GM23248 (cell line): Measurements from ENCODE around the gene SERPINA12. TPM values are rescaled to one million over a fixed set of nuclear protein-coding genes. Genes with fewer than 3 reads are reported as not detected.

ENCODE experiments used
- DNase-seq: peaks from one replicate; pipeline ENCODE4 v3.0.0-alpha.2; 2015
- H2AFZ ChIP-seq: fragments of 200-600 bp; sonication (generic); 2 replicates; pipeline ENCODE4 v1.6.1; 2016; ENCODE audit warnings: antibody characterized with exemption
- H3F3A ChIP-seq: fragments of 200-600 bp; sonication (generic); 2 replicates; pipeline ENCODE4 v1.6.1; 2016; ENCODE audit warnings: mild to moderate bottlenecking, antibody characterized with exemption, mixed run types; ENCODE audit not compliant: insufficient read depth
- H3K27ac ChIP-seq: fragments of 200-600 bp; sonication (generic); 2 replicates; pipeline ENCODE4 v1.5.1; 2016; ENCODE audit warnings: mild to moderate bottlenecking
- H3K27me3 ChIP-seq: fragments of 200-600 bp; sonication (generic); replicated peaks from 2 replicates; pipeline ENCODE4 v1.6.1; 2016; ENCODE audit warnings: mild to moderate bottlenecking; ENCODE audit not compliant: insufficient read depth
- H3K36me3 ChIP-seq: fragments of 200-600 bp; sonication (generic); 2 replicates; pipeline ENCODE4 v1.6.1; 2016; ENCODE audit warnings: low read depth, mild to moderate bottlenecking
- H3K4me1 ChIP-seq: fragments of 200-600 bp; sonication (generic); 2 replicates; pipeline ENCODE4 v1.6.1; 2016; ENCODE audit warnings: mild to moderate bottlenecking; ENCODE audit not compliant: insufficient read depth
- H3K4me2 ChIP-seq: fragments of 200-600 bp; sonication (generic); one replicate; pipeline ENCODE4 v1.6.1; 2016; ENCODE audit warnings: mild to moderate bottlenecking; ENCODE audit not compliant: unreplicated experiment
- H3K4me3 ChIP-seq: fragments of 200-600 bp; sonication (generic); 2 replicates; pipeline ENCODE4 v1.5.1; 2016; ENCODE audit warnings: mild to moderate bottlenecking
- H3K79me2 ChIP-seq: fragments of 200-600 bp; sonication (generic); 2 replicates; pipeline ENCODE4 v1.6.1; 2016; ENCODE audit warnings: mild to moderate bottlenecking; ENCODE audit not compliant: insufficient read depth
- H3K9ac ChIP-seq: fragments of 200-600 bp; sonication (generic); 2 replicates; pipeline ENCODE4 v1.6.1; 2016; ENCODE audit warnings: mild to moderate bottlenecking
- H3K9me2 ChIP-seq: fragments of 200-600 bp; sonication (generic); 2 replicates; pipeline ENCODE4 v1.6.1; 2016; ENCODE audit warnings: mixed run types, mild to moderate bottlenecking, moderate library complexity; ENCODE audit not compliant: insufficient read depth
- H3K9me3 ChIP-seq: fragments of 200-600 bp; sonication (generic); one replicate; pipeline ENCODE4 v1.6.1; 2017; ENCODE audit warnings: low read depth
- H4K20me1 ChIP-seq: fragments of 200-600 bp; sonication (generic); 2 replicates; pipeline ENCODE4 v1.6.0; 2016; ENCODE audit not compliant: insufficient read depth
- EZH2 ChIP-seq: fragments of 200-600 bp; sonication (generic); IDR thresholded peaks from 2 replicates; pipeline ENCODE4 v1.6.1; 2018; ENCODE audit warnings: antibody characterized with exemption, mild to moderate bottlenecking; ENCODE audit not compliant: insufficient read depth, poor library complexity, severe bottlenecking
- EZH2phosphoT487 ChIP-seq: fragments of 200-600 bp; sonication (generic); IDR thresholded peaks from 2 replicates; pipeline ENCODE4 v1.6.1; 2018; ENCODE audit warnings: antibody characterized with exemption, moderate library complexity, mild to moderate bottlenecking, low read depth; ENCODE audit not compliant: insufficient read depth
- WGBS, 2 experiments: methylation state at CpG; one replicate each; pipeline ENCODE4 v1.1.6; 2015 to 2017; ENCODE audit warnings: low lambda C conversion rate in 2 of 2, low coverage in 1 of 2; ENCODE audit errors: missing lambda C conversion rate in 2 of 2; 5-methylcytosine and 5-hydroxymethylcytosine counted together
- in situ Hi-C: fragments of 300-500 bp; cut with MboI; formaldehyde crosslinking; loops from 2 replicates; pipeline ENCODE4 v1.15.0; 2020
- polyA plus RNA-seq: library from polyadenylated mRNA; unstranded; fragments of >200 nt; fragmentation: Nextera tagmentation; extraction: Ambion mirVana; gene quantifications from 2 replicates; pipeline ENCODE4 v1.2.1, GENCODE V29; 2016
- total RNA-seq: library from RNA; depleted of rRNA; stranded (reverse); fragments of >200 nt; shearing (Covaris generic); gene quantifications from 2 replicates; pipeline ENCODE4 v1.2.3, GENCODE V29; 2014

The SERPINA12 gene
- total and polyA plus RNA-seq, 2 experiments from 2014 or later = not detected

DNA sequence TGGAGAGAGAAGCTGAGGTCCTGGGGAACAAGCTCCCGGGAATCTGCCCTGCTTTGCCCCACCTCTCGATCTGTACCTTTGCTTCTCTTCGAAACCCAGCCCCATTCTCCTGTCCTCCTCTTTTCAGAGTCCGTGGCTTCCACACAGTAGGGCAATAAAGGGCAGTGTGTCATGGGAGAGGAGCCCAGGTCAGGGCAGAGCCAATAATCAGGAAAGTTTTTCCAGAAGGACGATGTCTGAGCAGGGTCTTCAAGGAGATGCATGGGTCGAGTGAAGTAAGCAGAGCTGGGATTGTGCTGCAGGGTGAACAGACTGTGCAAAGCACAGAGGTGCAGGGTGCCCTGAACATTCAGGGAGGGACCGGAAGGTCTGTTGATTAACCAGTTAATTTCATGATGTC lies 29.9 kb upstream of the SERPINA12 start:
- Histone ChIP-seq H3K4me3 (no peak overlapping the region), H3K9ac (no peak overlapping the region), H3K36me3 (no peaks in the 10 kb centered on the region), H3K9me3 (no peaks in the 10 kb centered on the region), H3K4me1 (peaks cover 7% of the 10 kb centered on the region), H3F3A (no peaks in the 10 kb centered on the region), H4K20me1 (no peaks in the 10 kb centered on the region), H3K27ac (no peak overlapping the region), H3K4me2 (no peak overlapping the region), H3K79me2 (no peaks in the 10 kb centered on the region), H2AFZ (no peak overlapping the region), H3K9me2 (no peaks in the 10 kb centered on the region), H3K27me3 (no peaks in the 10 kb centered on the region; the same call in 1 of the 2 replicates)
- in situ Hi-C loops = no loop called here
- TF ChIP-seq EZH2phosphoT487 (no peak), EZH2 (no peak)
- WGBS, 2 experiments = 79 to 80% methylated on average over 7 of the region's 7 CpGs
- DNase-seq = no peak

DNA sequence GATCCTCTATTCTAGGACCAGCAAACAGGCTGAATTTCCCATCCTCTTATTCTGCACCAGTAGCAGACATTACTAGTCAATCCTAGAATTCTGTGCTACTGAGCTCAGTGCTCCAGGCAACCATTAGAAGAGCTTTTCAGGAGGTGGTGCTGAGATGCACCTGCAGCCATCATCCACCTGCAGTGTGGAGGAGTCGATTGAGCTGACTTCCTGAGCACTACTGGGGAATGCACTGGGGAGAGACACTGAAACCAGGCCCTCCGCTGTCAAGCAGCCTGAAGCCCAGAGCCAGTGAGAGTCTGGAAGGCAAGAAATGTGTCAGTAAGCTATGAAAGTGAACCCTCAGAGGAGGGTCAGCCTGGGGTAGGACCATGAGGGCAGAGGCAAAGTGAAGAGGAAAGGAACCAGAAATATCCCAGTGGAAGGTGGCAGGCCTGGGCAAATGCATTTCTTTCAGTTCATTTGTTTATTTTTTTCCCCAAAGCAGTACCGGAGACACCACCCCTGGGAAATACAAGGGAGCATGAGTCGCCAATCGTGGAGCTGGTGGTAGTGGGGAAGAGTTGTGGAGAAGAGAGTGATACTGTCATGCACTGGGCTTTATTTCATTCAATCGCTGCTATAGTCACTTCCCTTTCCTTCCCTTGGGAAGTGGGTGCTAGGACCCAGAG lies 28.9 kb upstream of the SERPINA12 start:
- no peak overlapping the region for H3K4me3 ChIP-seq
- H3K9me2 ChIP-seq = no peaks in the 10 kb centered on the region
- H3K27ac ChIP-seq = no peak overlapping the region
- H2AFZ ChIP-seq = no peak overlapping the region
- no peak overlapping the region for H3K4me2 ChIP-seq
- H3K4me1 ChIP-seq = peaks cover 7% of the 10 kb centered on the region
- H3F3A ChIP-seq = no peaks in the 10 kb centered on the region
- in situ Hi-C loops = no loop called here
- 86 to 88% methylated on average over 6 of the region's 6 CpGs for WGBS, 2 experiments
- no peaks in the 10 kb centered on the region; the same call in 1 of the 2 replicates for H3K27me3 ChIP-seq
- TF ChIP-seq EZH2 (no peak), EZH2phosphoT487 (no peak)
- no peaks in the 10 kb centered on the region for H3K79me2 ChIP-seq
- no peaks in the 10 kb centered on the region for H3K9me3 ChIP-seq
- DNase-seq = no peak
- H3K36me3 ChIP-seq = no peaks in the 10 kb centered on the region
- no peak overlapping the region for H3K9ac ChIP-seq
- H4K20me1 ChIP-seq = no peaks in the 10 kb centered on the region

DNA sequence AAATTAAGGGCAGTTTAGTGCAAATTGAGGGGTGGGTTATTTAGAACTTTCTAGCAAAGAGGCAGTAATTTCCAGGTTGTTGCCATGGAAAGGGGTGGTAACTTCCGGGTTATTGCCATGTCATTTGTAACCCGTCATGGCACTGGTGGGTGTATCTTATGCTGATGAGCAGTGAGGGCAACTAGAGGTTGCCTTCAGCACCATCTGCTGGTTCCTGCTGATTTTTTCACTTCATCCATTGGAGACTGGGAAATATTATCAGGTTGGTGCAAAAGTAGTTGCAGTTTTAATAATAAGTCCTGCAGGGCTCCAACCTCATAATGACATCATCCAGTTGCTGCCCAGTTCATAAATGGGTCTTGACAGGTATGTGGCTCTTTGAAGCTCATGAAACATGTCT lies 27.6 kb upstream of the SERPINA12 start:
- TF ChIP-seq EZH2phosphoT487 = no peak
- no peak for TF ChIP-seq EZH2
- no peak overlapping the region for H2AFZ ChIP-seq

DNA sequence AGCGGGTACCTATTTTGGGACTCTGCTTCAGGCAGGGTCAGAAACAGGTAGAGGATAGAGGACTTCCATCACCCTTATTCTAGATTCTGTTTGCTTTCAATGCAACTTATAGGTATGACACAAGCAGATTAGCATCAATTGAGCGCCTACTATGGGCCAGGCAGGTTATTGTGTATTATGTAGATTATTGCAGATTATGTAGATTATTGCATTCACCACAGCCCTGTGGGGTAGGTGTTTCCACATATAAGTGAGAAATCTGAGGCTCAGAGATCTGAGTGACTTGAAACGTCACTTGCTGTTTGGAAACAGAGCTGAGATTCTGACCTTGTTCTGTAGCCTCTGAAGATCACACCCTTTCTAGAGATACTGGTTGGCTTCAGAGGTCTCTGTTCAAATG lies 26.2 kb upstream of the SERPINA12 start:
- Histone ChIP-seq H3K4me1 (peaks cover 7% of the 10 kb centered on the region; the same call in 1 of the 2 replicates), H3K4me3 (no peak overlapping the region), H3K79me2 (no peaks in the 10 kb centered on the region), H3K27me3 (peaks cover 9% of the 10 kb centered on the region; the same call in 1 of the 2 replicates), H3K36me3 (no peaks in the 10 kb centered on the region), H3K9ac (no peak overlapping the region), H2AFZ (no peak overlapping the region), H3K9me2 (no peaks in the 10 kb centered on the region), H3K9me3 (no peaks in the 10 kb centered on the region), H3F3A (no peaks in the 10 kb centered on the region), H3K27ac (no peak overlapping the region), H3K4me2 (no peak overlapping the region), H4K20me1 (no peaks in the 10 kb centered on the region)
- in situ Hi-C loops = no loop called here
- no peak for DNase-seq
- 71 to 75% methylated on average over 3 of the region's 3 CpGs for WGBS, 2 experiments
- TF ChIP-seq EZH2 (no peak), EZH2phosphoT487 (no peak)

More for the DNA sequence above, 27.6 kb upstream of the SERPINA12 start:
- Histone ChIP-seq H3K4me2 (no peak overlapping the region), H3K9me3 (no peaks in the 10 kb centered on the region), H4K20me1 (no peaks in the 10 kb centered on the region), H3K79me2 (no peaks in the 10 kb centered on the region), H3K4me1 (peaks cover 7% of the 10 kb centered on the region), H3K36me3 (no peaks in the 10 kb centered on the region), H3K9ac (no peak overlapping the region), H3K27me3 (no peaks in the 10 kb centered on the region; the same call in 1 of the 2 replicates), H3K9me2 (no peaks in the 10 kb centered on the region), H3K27ac (no peak overlapping the region), H3F3A (no peaks in the 10 kb centered on the region), H3K4me3 (no peak overlapping the region)
- DNase-seq = peak; percentile 41
- 36% methylated on average over 2 of the region's 2 CpGs for WGBS, 2 experiments
- in situ Hi-C loops = no loop called here
